ENCODE data around the gene ARHGAP18.
A peak's percentile ranks its signal among the peaks of the same experiment; 100 is the strongest.

Gene ARHGAP18

DNA sequence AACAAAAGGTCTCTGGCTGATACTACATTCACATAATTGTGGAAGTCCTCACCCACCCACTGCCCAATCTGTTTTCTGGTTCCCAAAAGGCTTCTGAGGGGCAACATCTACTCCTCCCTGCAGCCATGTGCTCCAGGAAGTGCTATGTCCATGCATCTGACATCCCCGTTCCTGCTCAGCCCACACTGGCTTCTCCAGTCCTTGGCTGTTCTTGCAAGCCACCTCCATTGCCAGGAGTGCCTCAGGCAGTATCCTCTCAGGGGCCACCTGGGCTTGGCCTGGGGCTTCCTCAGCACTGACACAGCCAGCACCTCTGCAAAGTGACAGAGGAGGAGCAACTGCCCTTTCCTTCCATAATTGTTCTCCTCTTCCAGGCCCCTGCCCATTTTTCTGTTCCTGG is 18.3 kb downstream of the ARHGAP18 start:
- DNase-seq (ENCODE audit: low read depth in 2 of 2), result no peak

DNA sequence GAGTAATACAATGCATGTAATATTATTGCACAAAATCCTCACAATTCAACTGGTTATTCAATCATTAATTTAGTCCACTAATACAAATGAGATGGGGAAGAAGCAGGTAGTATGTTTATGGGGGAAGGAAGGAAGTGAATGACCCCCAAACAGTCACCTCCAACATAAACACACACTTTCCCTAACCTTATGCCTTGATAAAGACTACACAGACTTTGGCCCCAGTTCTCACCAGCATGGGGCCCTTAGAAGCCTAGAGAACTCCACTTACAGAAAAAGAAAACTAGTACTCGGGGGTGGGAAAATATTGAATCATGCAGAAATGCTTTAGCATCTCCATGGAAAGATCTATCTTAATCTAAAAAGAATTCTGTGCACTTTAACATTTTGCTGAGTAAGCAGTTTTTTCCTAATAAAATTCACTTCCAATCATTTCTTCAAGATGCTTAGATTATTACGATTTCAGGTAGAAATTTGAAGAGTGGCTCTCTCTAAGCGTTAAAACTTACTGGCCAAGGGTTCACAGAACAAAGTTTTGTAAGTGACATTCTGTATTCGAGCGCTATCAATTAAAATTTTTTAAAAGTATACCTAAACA is 18.8 kb downstream of the ARHGAP18 start:
- DNase-seq (ENCODE audit: low read depth in 2 of 2), result no peak

- DNase-seq (ENCODE audit: low read depth in 2 of 2), result peak in 1 of 2 donors; percentile 28
These were observed 22.9 kb downstream of the ARHGAP18 start for GRCh38 chr6:129686941-129687627.

GRCh38 chr6:129685662-129686031 is 24.3 kb downstream of the ARHGAP18 start:
- DNase-seq (ENCODE audit: low read depth in 2 of 2), result no peak

- DNase-seq (ENCODE audit: low read depth in 2 of 2), result no peak
These were observed 24.9 kb downstream of the ARHGAP18 start for GRCh38 chr6:129684903-129685661.

GRCh38 chr6:129684323-129684884 is 25.6 kb downstream of the ARHGAP18 start:
- no peak for DNase-seq (ENCODE audit: low read depth in 2 of 2)

DNA sequence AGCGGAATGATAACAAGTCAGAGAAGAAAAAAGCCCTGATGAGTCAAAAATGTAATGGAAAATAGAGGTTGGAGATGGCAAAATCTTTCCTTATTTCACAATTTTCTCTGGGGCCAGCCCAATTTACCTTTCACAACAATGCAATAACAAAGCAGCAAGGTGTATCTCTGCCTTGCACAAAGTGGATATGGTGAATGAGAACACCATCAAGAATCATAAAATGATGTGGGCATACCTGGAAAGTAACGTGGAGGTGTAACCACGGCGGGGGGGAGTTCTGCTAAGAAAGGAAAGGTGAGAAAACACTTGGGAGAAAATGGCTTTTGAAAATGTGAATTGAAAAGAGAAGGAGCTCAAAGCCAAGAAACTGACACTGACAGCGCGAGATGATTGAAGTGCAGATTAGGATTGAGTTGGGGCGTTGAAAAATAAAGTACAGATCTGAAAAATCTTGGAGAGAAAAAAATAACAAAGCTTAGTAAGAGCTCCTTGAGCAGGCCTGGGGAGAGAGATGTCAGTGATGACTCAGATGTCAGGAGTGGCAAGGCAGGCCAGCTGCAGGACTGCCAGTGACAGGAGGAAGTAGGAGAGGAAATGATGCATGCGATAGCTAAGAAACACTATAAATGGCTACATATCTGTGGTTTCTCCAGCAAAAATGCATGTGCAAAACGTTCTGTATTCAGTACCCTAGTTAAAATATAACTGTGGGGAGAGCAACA is 26.2 kb downstream of the ARHGAP18 start:
- peak; percentile 43 to 57 for DNase-seq (ENCODE audit: low read depth in 2 of 2)

GRCh38 chr6:129681913-129682205 is 28.1 kb downstream of the ARHGAP18 start:
- DNase-seq (ENCODE audit: low read depth in 2 of 2), result no peak

DNA sequence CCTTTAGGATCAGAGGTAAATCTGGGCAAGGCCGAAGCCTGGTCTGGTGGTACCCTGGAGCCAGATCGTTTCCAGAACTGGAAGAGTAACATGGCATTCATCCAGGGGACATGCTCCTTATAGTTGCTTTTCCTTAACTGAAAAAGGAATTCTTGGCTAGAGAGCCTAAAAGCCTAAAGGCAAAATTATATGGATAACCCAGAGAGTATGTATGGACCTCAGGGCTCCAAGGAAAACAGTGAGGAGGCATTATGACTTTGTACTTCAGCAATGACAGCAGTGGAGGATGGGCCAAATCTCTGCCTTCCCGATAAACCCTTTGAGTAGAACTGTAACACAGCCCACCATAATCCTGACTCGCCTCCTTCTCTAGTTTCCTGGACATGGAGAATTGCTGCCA is 29.3 kb downstream of the ARHGAP18 start:
- no peak for DNase-seq (ENCODE audit: low read depth in 2 of 2)

GRCh38 chr6:129679758-129680157 is 30.2 kb downstream of the ARHGAP18 start:
- no peak for DNase-seq (ENCODE audit: low read depth in 2 of 2)

GRCh38 chr6:129679275-129679674 is 30.7 kb downstream of the ARHGAP18 start:
- DNase-seq (ENCODE audit: low read depth in 2 of 2), result no peak

- DNase-seq (ENCODE audit: low read depth in 2 of 2), result no peak
These were observed 31.5 kb downstream of the ARHGAP18 start for GRCh38 chr6:129678463-129678862.

- no peak for DNase-seq (ENCODE audit: low read depth in 2 of 2)
These were observed 32.2 kb downstream of the ARHGAP18 start for GRCh38 chr6:129677620-129678325.

DNA sequence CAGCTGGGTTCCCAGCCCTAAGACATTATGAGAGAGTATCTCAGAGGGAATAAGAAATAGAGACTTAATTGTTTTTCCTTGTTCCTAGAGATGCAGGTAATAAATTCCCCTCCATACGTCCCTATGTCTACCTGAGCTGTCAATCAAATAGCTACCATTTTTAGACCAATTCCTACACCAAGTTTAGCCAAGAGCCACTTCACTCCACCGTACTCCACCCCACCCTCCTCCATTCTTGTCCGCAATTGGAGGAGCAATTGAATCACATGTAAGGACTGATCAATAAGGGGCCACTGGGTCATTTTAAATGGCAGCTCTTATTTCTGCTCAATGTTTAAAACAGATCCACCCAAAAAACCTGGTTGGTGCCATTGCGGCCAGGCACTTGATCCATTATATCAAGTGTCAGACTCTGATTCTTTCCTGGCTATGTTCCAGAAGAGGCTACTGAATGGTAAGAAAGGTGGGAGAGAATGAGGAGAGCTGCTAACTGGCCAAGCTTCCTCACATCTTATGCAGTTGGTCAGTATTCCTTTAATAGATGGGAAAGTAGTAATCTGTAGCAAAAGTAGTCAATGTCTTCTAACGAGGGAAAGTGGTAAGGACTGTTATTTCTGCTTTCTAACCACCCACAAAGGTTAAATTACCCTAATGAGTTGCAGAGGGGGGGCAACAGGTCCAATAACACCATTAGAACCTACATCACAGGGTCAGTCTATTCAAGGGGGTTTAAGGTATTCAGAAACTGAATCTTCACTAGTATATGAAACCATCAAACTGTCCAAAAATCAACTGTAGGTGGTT is 34.1 kb downstream of the ARHGAP18 start:
- no peak for DNase-seq (ENCODE audit: low read depth in 2 of 2)

DNA sequence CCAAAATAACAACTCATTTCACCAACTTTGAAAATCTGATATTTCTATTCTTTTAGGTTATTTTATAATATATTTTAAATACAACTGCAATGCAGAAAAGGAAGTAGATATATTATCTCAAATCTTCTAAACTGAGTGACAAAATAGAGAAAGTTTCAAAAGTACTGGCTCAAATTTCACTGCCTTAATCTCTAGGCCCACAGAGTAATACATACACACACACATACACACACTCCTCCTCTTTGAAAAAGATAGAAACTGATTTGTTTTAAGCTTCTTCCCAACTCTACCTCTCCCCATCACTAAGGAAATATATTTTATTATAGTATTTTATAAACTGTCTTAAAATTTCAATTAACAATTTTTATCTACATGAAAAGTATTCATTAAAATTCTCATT is 36.2 kb downstream of the ARHGAP18 start:
- no peak for DNase-seq (ENCODE audit: low read depth in 2 of 2)

- no peak for DNase-seq (ENCODE audit: low read depth in 2 of 2)
These were observed 36.9 kb downstream of the ARHGAP18 start for GRCh38 chr6:129672881-129673631.

DNA sequence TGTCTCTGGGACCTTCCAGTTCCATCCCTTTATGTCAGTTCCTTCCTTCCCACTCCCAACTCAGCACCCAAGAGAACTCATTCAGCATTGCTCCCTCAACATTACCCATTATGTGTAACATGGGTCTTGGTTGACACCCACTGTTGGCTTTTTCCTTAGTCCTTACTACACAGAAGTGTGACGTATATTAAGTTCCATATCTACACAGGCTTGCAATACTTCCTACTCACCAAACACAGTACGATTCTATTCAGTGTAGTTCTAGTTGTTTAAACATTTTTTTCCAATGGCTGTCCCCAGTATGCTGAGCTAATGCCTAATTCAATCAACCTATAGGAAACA is 37.7 kb downstream of the ARHGAP18 start:
- DNase-seq (ENCODE audit: low read depth in 2 of 2), result no peak

GRCh38 chr6:129671442-129672340 is 38.3 kb downstream of the ARHGAP18 start:
- peak; percentile 52 to 58 for DNase-seq (ENCODE audit: low read depth in 2 of 2)

DNA sequence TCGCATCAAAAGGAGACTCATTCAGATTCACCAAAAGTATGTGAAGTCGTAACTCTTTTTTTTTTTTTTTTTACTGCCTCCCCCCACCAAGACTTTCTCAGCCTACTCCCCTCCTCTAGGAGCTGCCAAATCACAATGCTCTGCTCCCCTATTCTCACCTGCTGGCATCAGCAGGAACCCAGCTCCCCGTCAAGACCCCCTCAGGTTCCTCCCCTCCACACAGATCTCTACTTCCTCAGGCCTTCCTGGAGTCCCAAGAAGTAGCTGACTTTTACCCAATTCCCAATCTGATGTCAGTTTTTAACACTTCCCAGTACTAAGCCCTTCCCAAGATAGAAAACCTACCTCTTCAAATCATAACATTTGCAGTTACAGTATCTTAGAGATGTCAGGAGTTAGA is 39.3 kb downstream of the ARHGAP18 start:
- no peak for DNase-seq (ENCODE audit: low read depth in 2 of 2)

Data from stimulated activated CD4-positive, alpha-beta T cell treated with anti-CD3 and anti-CD28 coated beads, Interleukin-15, amount 100 ng/mL, for 48 hours (primary cell).